Measurements from ENCODE around the gene ERC2. TPM values are rescaled to one million over a fixed set of nuclear protein-coding genes. Genes with fewer than 3 reads are reported as not detected.
"Not testable (repeated sequence)": the region's sequence is repeated elsewhere in the genome, so short reads cannot be mapped to it uniquely, and the experiment has no call there.

Gene ERC2
- total RNA-seq, 1 donor from 2014 or later, result 0.32 TPM

DNA sequence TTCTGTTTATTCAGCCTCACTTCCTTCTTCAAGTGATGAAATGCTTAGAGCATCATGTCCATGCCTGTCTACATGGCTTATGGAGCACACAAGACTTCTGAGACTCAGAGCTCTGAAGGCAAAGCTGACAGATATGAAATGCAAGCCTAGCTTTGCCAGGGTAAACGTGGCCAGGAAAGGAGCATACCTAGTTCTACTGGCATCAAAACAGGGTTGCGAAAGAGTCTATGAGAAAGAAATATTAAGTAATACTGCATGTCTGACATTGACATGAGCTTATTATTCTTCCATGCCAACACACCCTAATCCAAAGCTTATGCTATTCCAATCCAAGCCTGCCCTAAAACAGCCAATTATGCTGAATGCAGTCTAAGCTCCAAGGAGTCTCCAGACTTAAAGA, 391.5 kb downstream of the ERC2 start:
- DNase-seq (ENCODE audit: low read depth), result no peak

DNA sequence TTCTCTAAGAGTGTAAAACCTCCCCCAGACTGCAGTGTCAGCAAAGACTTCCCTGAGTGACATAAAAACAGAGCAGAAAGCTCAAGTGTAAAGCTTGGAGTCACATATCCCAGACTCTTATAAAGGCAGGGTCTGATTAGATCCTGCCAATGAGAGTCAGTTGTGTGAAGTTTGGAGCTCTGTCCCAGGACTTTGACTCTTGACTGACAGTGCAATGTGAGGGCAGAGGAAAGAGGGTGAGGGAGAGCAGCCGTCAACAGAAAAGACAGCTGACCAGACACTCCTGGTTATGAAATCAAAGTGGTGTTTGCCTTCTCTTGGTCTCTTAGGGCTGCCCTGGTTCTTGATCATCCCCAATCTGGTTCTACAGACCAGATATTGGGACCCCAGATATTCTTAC, 393.2 kb downstream of the ERC2 start:
- DNase-seq (ENCODE audit: low read depth), result peak; percentile 70

- DNase-seq (ENCODE audit: low read depth), result no peak
Observed at GRCh38 chr3:56069766-56070165, 398.5 kb downstream of the ERC2 start.

GRCh38 chr3:56066405-56066804, 401.9 kb downstream of the ERC2 start:
- not testable (repeated sequence) for DNase-seq (ENCODE audit: low read depth)

DNA sequence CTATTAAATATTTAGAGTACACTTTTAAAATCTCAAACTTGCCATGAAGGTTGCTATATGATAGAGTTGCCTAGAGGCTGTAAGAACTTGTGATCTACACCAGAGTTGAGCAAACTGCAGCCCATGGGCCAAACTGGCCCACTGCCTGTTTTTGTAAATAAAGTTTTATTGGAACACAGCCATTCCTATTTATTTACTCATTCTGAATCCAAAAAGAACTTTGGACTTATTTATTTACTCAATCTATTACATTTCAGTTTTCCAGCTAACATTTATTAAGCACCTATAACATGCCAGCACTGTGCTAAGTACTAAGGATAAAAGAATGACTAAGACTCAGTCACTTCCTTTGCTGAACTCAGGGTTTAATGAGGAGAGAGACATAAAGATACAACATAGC, 403.6 kb downstream of the ERC2 start:
- DNase-seq (ENCODE audit: low read depth), result no peak

DNA sequence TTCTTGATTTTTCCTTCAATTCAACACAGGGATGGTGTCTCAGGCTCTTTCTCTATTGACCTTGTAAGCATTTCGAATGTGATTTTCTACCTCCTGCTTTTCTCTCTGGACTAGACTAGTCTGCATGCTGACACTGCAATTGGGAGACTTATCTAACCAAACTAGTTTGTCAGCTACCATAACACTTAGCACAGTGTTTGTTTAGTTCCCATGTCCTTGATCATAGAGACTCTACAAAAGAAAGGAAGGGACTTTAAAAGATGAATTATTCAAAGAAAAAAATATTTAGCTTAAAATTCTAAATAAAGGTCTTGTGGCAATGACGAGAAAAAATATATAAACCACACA, 407.0 kb downstream of the ERC2 start:
- no peak for DNase-seq (ENCODE audit: low read depth)

- DNase-seq (ENCODE audit: low read depth), result no peak
Observed at GRCh38 chr3:56060521-56061278, 407.6 kb downstream of the ERC2 start.

GRCh38 chr3:56059731-56060130, 408.5 kb downstream of the ERC2 start:
- no peak for DNase-seq (ENCODE audit: low read depth)

GRCh38 chr3:56055951-56056350, 412.3 kb downstream of the ERC2 start:
- DNase-seq (ENCODE audit: low read depth), result peak; percentile 37

DNA sequence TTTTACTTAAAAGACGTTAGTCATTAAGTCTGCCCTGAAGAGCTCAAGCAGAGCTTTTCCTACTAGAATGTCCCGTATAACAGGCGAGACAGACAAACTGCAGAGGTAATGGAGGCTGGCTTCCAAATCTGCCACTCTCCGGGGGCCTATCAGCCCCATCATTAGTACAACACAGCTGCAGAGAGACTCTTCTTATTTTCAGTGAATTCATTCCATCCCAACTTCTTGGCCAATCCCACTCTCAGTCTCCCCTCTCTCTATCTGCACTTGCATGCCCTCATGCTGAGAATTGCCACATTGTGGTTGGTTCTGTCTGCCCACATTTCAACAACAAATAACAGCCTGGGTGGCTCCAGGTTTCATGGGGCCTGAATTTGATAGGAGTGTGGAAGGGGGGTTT, 412.7 kb downstream of the ERC2 start:
- DNase-seq (ENCODE audit: low read depth), result peak; percentile 35

GRCh38 chr3:56054844-56055243, 413.4 kb downstream of the ERC2 start:
- no peak for DNase-seq (ENCODE audit: low read depth)

- no peak for DNase-seq (ENCODE audit: low read depth)
Observed at GRCh38 chr3:56053727-56054126, 414.5 kb downstream of the ERC2 start.

- no peak for DNase-seq (ENCODE audit: low read depth)
Observed at GRCh38 chr3:56052188-56052587, 416.1 kb downstream of the ERC2 start.

DNA sequence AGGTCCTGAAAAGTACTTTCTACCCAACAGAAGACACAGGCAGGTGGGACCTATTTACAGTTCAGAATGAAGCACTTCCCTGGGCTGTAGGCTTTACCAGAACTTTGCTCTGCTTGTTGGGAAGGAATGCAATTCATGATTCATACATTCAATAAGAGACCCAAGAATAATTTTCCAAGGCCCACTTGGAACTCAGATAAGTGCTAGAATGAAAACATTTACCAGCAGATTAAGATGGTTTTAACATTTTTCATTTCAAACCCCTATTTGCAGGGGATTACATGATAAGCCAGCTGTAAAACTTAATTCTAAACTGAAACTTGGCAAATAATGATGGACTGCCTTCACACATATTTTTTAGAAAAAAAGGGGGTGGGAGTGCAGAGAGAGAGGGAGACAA, 417.2 kb downstream of the ERC2 start:
- no peak for DNase-seq (ENCODE audit: low read depth)

DNA sequence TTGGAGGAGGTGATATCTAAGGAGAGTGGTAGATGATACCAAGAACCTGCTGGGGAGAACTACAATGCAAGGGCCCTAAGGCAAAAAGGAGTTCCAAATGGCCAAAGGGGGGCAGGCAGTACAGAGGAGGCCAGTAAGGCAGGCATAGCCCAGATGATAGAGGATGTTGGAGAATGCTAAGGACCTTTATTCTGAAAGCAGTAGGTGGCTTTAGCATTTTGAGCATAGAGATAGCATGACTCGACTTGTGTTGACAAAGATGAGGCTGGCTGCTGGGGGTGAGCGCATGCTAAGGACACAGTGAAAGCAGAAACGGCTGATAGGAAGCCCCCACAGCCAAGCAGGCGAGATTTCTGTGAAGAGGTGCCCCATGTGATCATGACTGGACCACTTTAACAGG, 419.3 kb downstream of the ERC2 start:
- no peak for DNase-seq (ENCODE audit: low read depth)

DNA sequence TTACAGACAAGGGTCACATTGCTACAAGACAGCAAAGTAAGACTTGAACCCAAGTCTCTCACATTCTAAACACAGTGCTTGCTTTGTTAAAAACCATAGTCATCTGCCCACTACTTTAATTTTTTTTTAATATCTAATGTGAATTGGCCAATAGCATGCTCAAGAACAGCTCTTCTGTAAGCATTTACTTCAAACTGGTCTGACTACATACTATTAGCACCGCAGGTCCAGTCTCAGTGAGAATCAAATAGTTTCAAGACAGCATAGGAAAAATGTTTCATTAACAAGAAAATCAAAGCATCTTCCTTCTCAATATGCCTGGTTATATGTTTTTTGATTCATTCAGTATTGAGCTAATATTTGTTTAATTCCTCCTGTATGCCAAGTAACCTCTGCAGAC, 419.9 kb downstream of the ERC2 start:
- no peak for DNase-seq (ENCODE audit: low read depth)

- DNase-seq (ENCODE audit: low read depth), result peak; percentile 54
Observed at GRCh38 chr3:56042326-56042951, 425.8 kb downstream of the ERC2 start.

DNA sequence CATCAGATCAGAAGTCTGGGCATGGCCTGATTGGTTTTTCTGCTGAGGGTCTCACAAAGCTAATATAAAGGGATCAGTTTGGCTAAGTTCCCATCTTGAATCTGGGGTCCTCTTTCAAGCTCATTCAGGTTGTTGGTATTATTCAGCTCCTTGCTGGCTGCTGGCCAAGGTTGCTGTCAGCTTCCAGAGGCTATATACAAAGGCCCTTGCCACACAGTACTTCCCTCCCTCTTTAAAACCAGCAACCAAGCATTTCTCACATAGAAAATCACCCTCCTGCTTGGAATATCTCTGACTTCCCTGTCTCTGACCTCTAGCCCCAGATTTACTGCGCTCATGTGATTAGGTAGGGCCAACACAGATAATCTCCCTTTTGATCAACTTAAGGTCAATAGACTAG, 442.9 kb downstream of the ERC2 start:
- no peak for DNase-seq (ENCODE audit: low read depth)

GRCh38 chr3:56023546-56023945, 444.7 kb downstream of the ERC2 start:
- DNase-seq (ENCODE audit: low read depth), result no peak

DNA sequence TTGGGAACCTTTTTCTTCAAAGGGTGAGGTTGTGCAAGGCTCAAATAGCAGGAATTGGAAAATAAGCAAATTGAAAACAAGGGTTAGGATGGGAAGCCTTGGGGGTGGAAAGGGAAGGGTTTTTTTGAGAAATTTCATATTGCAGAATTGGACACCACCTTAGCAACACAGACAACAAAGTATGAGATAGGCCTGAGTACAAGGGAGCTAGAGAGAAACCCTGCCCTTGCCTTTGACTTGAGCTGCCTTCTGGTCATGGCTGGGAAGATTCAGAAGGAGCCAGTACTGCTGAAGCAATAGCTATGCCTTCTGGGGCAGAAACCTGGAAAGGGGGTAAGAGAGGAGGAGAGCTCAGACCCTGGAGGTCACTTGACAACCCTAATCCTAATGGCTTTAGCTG, 445.6 kb downstream of the ERC2 start:
- no peak for DNase-seq (ENCODE audit: low read depth)

GRCh38 chr3:56019490-56020146, 448.6 kb downstream of the ERC2 start:
- no peak for DNase-seq (ENCODE audit: low read depth)

GRCh38 chr3:56015374-56015773, 452.9 kb downstream of the ERC2 start:
- not testable (repeated sequence) for DNase-seq (ENCODE audit: low read depth)

- no peak for DNase-seq (ENCODE audit: low read depth)
Observed at GRCh38 chr3:56012721-56013120, 455.5 kb downstream of the ERC2 start.

Data from myocyte (in vitro differentiated cells).